Smooth muscle cell (in vitro differentiated cells): ENCODE results near the gene CA4. TPM values are rescaled to one million over a fixed set of nuclear protein-coding genes. Genes with fewer than 3 reads are reported as not detected.
"Not testable (repeated sequence)": the region's sequence is repeated elsewhere in the genome, so short reads cannot be mapped to it uniquely, and the experiment has no call there.

Experiments
- DNase-seq: peaks from one replicate; lab custom pipeline; 2025; ENCODE audit not compliant: unreplicated experiment; lab: John Stamatoyannopoulos, UW
- H2AFZ ChIP-seq: fragments of 200-600 bp; sonication (generic); 2 replicates; pipeline ENCODE4 v1.6.0; 2016; ENCODE audit warnings: antibody characterized with exemption, low read depth, mild to moderate bottlenecking
- H3F3A ChIP-seq: fragments of 200-600 bp; sonication (generic); 2 replicates; pipeline ENCODE4 v1.6.0; 2017; ENCODE audit warnings: antibody characterized with exemption, low read depth
- H3K27ac ChIP-seq: fragments of 200-600 bp; sonication (generic); 2 replicates; pipeline ENCODE4 v1.5.1; 2016; ENCODE audit warnings: low read depth, mild to moderate bottlenecking
- H3K27me3 ChIP-seq: fragments of 200-600 bp; sonication (generic); 2 replicates; pipeline ENCODE4 v1.6.1; 2016; ENCODE audit warnings: low read depth, mild to moderate bottlenecking
- H3K36me3 ChIP-seq: fragments of 200-600 bp; sonication (generic); 2 replicates; pipeline ENCODE4 v1.5.1; 2016; ENCODE audit warnings: low read depth
- H3K4me1 ChIP-seq: fragments of 200-600 bp; sonication (generic); 2 replicates; pipeline ENCODE4 v1.5.1; 2016; ENCODE audit warnings: low read depth
- H3K4me2 ChIP-seq: fragments of 200-600 bp; sonication (generic); 2 replicates; pipeline ENCODE4 v1.6.0; 2016; ENCODE audit warnings: mild to moderate bottlenecking
- H3K4me3 ChIP-seq: fragments of 200-600 bp; sonication (generic); 2 replicates; pipeline ENCODE4 v1.5.1; 2016; ENCODE audit warnings: mild to moderate bottlenecking
- H3K79me2 ChIP-seq: fragments of 200-600 bp; sonication (generic); 2 replicates; pipeline ENCODE4 v1.6.0; 2016; ENCODE audit warnings: low read depth, mild to moderate bottlenecking
- H3K9ac ChIP-seq: fragments of 200-600 bp; sonication (generic); 2 replicates; pipeline ENCODE4 v1.6.0; 2016; ENCODE audit warnings: low read depth
- H3K9me3 ChIP-seq: fragments of 200-600 bp; sonication (generic); replicated peaks from 2 replicates; pipeline ENCODE4 v1.5.1; 2016; ENCODE audit warnings: low read depth
- H4K20me1 ChIP-seq: fragments of 200-600 bp; sonication (generic); 2 replicates; pipeline ENCODE4 v1.6.0; 2016; ENCODE audit warnings: low read depth
- CTCF ChIP-seq: fragments of 200-600 bp; sonication (generic); IDR thresholded peaks from 2 replicates; pipeline ENCODE4 v1.5.1; 2017; ENCODE audit warnings: borderline replicate concordance, mild to moderate bottlenecking, antibody characterized with exemption; ENCODE audit not compliant: insufficient read depth, poor library complexity, severe bottlenecking
- WGBS: methylation state at CpG from one replicate; pipeline ENCODE4 v1.1.7; 2016; ENCODE audit warnings: low lambda C conversion rate; 5-methylcytosine and 5-hydroxymethylcytosine counted together
- polyA plus RNA-seq: library from polyadenylated mRNA; unstranded; fragments of >200 nt; fragmentation: Nextera tagmentation; extraction: Ambion mirVana; gene quantifications from 2 replicates; pipeline ENCODE4 v1.2.1, GENCODE V29; 2016
- total RNA-seq: library from RNA; depleted of rRNA; stranded (reverse); fragments of >200 nt; gene quantifications from 2 replicates; pipeline ENCODE4 v1.2.3, GENCODE V29; 2014

The CA4 gene
- total RNA-seq (not detected in 2 replicates), polyA plus RNA-seq (0.87 TPM in 1 of 2 replicates, not detected in the other)

DNA sequence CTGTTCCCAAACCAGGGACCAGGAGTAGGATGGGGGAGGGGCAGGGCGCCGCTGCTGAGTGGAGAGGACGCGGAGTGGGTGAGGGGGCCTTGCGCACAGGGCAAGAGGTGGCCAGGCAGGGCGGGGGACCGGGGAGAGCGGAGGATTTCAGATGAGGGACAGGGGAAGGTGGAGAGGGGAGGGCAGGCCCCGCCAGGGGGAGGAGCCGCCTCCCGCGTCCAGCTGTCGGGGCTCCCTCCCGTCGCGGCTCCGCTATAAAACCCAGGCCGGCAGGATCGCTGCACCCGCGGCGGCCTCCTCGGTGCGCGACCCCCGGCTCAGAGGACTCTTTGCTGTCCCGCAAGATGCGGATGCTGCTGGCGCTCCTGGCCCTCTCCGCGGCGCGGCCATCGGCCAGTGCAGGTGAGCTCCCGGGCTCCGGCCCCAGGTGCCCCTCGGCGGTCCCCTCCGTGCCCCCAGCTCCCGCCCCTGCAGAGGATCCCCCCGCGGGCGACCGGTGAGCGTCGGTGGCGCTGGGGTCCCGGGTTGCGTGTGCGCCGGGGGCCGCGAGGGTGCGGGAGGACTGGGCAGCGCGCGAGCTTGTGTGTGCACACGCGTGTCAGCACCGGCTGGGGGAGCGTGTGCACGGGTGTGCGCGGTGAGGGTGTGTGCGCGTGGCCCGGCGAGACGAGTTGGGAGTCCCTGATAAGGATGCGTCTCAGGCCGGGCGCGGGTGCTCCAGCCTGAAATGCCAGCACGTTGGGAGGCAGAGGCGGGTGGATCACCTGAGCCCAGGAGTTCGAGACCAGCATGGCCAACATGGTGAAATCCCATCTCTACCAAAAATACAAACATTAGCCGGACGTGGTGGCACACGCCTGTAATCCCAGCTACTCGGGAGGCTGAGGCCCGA lies at the start of gene CA4:
Gene CA4, plus strand, starts transcription at position 283 of the 892 bp plus-strand sequence. Its CDS starts 62 bp downstream, at position 345.
- no peak for DNase-seq
- Histone ChIP-seq H3K27me3 (peaks cover 89% of the 10 kb centered on the region), H3K36me3 (no peaks in the 10 kb centered on the region), H3K9me3 (no peaks in the 10 kb centered on the region), H3K9ac (no peak within 1 kb of the TSS), H3K79me2 (no peaks in the 10 kb centered on the region), H3F3A (no peaks in the 10 kb centered on the region), H2AFZ (no peak within 1 kb of the TSS), H3K4me1 (peaks cover 14% of the 10 kb centered on the region), H3K27ac (no peak within 1 kb of the TSS), H4K20me1 (no peaks in the 10 kb centered on the region), H3K4me2 (peak within 1 kb of the TSS; percentile 71), H3K4me3 (peak within 1 kb of the TSS; percentile 34)
- WGBS = 10% methylated on average over 47 of the region's 81 CpGs
- no peak for TF ChIP-seq CTCF

- not testable (repeated sequence) for H3K79me2 ChIP-seq, H2AFZ ChIP-seq, H3K9ac ChIP-seq, DNase-seq, H3K4me1 ChIP-seq, H4K20me1 ChIP-seq, H3K9me3 ChIP-seq, H3K36me3 ChIP-seq, H3K4me3 ChIP-seq, H3F3A ChIP-seq, H3K27me3 ChIP-seq, H3K4me2 ChIP-seq
- WGBS = 50% methylated on average over 1 of the region's 2 CpGs
- H3K27ac ChIP-seq = peak overlapping the region; percentile 57
Observed at GRCh38 chr17:60100577-60100976, 49.2 kb upstream of the CA4 start.

DNA sequence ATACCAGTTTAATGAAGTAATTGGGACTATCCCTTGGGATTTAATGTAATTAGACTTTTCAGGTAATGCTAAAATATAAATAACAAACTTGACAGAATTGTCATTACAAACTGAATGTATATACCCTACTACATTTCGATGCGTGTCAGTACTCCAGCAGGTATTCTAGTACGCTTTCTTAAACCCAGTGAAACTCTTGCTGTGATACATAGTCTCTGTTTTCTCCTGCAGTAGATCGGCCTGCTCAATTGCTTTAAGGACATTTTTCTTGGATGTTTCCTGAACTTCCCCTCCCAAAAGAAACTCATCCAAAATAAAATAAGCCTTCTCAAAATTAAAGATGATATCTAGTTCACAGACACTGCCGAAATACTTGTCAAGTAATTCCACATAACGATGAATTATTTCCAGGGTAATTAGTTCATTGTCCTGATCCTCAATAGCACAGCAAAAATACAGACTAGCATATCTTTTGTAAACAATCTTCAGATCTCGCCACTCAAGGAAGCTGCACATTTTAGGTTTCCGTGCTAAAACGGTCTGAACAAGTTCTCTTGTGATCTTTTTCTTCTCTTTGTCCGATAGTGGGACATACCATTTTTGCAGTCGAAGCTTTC lies 47.6 kb upstream of the CA4 start:
- peak overlapping the region; percentile 78 for H3K27ac ChIP-seq

GRCh38 chr17:60102632-60103096 lies 47.1 kb upstream of the CA4 start:
- Histone ChIP-seq H2AFZ (peak overlapping the region; percentile 54), H3K36me3 (no peaks in the 10 kb centered on the region), H3K4me1 (no peaks in the 10 kb centered on the region), H3K9me3 (no peaks in the 10 kb centered on the region), H4K20me1 (no peaks in the 10 kb centered on the region), H3K79me2 (no peaks in the 10 kb centered on the region), H3K4me2 (peak overlapping the region; percentile 76), H3K9ac (peak overlapping the region; percentile 17), H3K27ac (peak overlapping the region; percentile 78), H3F3A (no peaks in the 10 kb centered on the region), H3K4me3 (no peak overlapping the region), H3K27me3 (no peaks in the 10 kb centered on the region)
- TF ChIP-seq CTCF = no peak
- WGBS = 67% methylated on average over 20 of the region's 20 CpGs
- DNase-seq = no peak

More for the DNA sequence above, 47.6 kb upstream of the CA4 start:
- H4K20me1 ChIP-seq, H3K27me3 ChIP-seq, H3F3A ChIP-seq, DNase-seq, H3K9me3 ChIP-seq, H3K36me3 ChIP-seq, H3K4me1 ChIP-seq, H3K79me2 ChIP-seq, H3K4me3 ChIP-seq: not testable (repeated sequence)
- Histone ChIP-seq H2AFZ (peak overlapping the region; percentile 54), H3K9ac (peak overlapping the region; percentile 17), H3K4me2 (peak overlapping the region; percentile 76)
- WGBS = 67% methylated on average over 11 of the region's 11 CpGs
